ENCODE results near the gene MTLN.

- TF ChIP-seq POU5F1 (IDR thresholded peaks at IDR 0.05; ENCODE audit: low read depth, low read length) = no peak
- TF ChIP-seq, protein P1, sequence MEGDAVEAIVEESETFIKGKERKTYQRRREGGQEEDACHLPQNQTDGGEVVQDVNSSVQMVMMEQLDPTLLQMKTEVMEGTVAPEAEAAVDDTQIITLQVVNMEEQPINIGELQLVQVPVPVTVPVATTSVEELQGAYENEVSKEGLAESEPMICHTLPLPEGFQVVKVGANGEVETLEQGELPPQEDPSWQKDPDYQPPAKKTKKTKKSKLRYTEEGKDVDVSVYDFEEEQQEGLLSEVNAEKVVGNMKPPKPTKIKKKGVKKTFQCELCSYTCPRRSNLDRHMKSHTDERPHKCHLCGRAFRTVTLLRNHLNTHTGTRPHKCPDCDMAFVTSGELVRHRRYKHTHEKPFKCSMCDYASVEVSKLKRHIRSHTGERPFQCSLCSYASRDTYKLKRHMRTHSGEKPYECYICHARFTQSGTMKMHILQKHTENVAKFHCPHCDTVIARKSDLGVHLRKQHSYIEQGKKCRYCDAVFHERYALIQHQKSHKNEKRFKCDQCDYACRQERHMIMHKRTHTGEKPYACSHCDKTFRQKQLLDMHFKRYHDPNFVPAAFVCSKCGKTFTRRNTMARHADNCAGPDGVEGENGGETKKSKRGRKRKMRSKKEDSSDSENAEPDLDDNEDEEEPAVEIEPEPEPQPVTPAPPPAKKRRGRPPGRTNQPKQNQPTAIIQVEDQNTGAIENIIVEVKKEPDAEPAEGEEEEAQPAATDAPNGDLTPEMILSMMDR (IDR thresholded peaks at IDR 0.05; ENCODE audit: control extremely low read depth in 1 of 3, insufficient read depth in 1 of 3, low read depth in 1 of 3, low read length in 3 of 3) = no peak
- no peak for TF ChIP-seq EP300 (IDR thresholded peaks at IDR 0.05; ENCODE audit: borderline replicate concordance in 1 of 2, low read depth in 2 of 2, low read length in 2 of 2)
- TF ChIP-seq GABPA (IDR thresholded peaks at IDR 0.05; ENCODE audit: borderline replicate concordance, insufficient read depth, low read length) = no peak
- TF ChIP-seq PHF8 (conservative IDR thresholded peaks at IDR 0.05; ENCODE audit: low read depth, low read length) = no peak
- TF ChIP-seq BACH1 (IDR thresholded peaks at IDR 0.05; ENCODE audit: low read length) = no peak
- TF ChIP-seq KDM4A (IDR thresholded peaks at IDR 0.05; ENCODE audit: low read depth, low read length, severe bottlenecking) = no peak
Measured at GRCh38 chr2:110173523-110173922, 38.8 kb downstream of the MTLN start.

Data from H1 (cell line).